OCI-M2 (cell line): ENCODE data around the gene SLC27A4.
"Not testable (repeated sequence)": the region's sequence is repeated elsewhere in the genome, so short reads cannot be mapped to it uniquely, and the experiment has no call there.

ENCODE experiments used
- DNase-seq: peaks from one replicate; lab custom pipeline; 2025; ENCODE audit not compliant: unreplicated experiment; lab: John Stamatoyannopoulos, UW

SLC27A4 gene

GRCh38 chr9:128323791-128324190, 16.5 kb upstream of the SLC27A4 start:
- DNase-seq = no peak

DNA sequence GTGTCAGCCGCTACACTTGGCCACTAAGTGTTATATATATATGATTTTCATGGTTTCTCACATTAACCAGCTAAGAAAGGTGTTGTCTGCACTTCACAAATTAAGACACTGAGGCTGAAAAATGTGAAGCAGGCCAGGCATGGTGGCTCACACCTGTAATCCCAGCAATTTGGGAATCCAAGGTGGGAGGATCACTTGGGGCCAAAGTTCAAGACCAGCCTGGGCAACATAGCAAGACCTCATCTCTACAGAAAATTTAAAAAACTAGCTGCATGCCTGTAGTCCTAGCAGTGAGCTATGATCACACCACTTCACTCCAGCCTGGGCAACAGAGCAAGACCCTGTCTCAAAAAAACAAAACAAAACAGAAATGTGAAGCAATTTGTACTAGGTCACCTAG, 15.9 kb upstream of the SLC27A4 start:
- DNase-seq = no peak

DNA sequence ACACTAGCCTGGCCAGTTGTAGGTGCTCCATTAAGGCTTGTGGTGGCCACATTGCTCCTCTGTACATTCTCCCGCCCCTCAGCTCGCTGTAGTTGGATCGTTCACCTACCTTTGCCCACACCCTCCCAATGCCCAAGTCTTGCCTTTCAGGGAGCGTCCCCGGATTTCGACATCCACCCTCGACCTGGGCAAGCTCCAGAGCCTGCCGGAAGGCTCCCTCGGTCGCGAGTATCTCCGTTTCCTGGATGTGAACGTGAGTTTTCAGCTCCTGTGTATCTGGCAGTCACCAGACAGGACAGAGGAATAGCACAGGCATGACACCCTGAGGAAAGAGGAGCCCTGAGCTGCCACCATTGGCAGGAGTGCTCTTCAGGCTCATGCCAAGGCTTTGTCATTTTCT, 14.7 kb upstream of the SLC27A4 start:
- DNase-seq = no peak

GRCh38 chr9:128333451-128333869, 6.9 kb upstream of the SLC27A4 start:
- DNase-seq = no peak

GRCh38 chr9:128335161-128335560, 5.2 kb upstream of the SLC27A4 start:
- no peak for DNase-seq

GRCh38 chr9:128335914-128336313, 4.4 kb upstream of the SLC27A4 start:
- no peak for DNase-seq

GRCh38 chr9:128337936-128338335, 2.4 kb upstream of the SLC27A4 start:
- no peak for DNase-seq

- not testable (repeated sequence) for DNase-seq
Measured at GRCh38 chr9:128338852-128339614, 1.3 kb upstream of the SLC27A4 start.

GRCh38 chr9:128340691-128341434, 536 bp downstream of the SLC27A4 start:
- no peak for DNase-seq

GRCh38 chr9:128341435-128341849, 1.1 kb downstream of the SLC27A4 start:
- peak; percentile 36 for DNase-seq

GRCh38 chr9:128342971-128343680, 2.8 kb downstream of the SLC27A4 start:
- DNase-seq = no peak

GRCh38 chr9:128343855-128344254, 3.5 kb downstream of the SLC27A4 start:
- DNase-seq = no peak

GRCh38 chr9:128344931-128345605, 4.7 kb downstream of the SLC27A4 start:
- DNase-seq = no peak

DNA sequence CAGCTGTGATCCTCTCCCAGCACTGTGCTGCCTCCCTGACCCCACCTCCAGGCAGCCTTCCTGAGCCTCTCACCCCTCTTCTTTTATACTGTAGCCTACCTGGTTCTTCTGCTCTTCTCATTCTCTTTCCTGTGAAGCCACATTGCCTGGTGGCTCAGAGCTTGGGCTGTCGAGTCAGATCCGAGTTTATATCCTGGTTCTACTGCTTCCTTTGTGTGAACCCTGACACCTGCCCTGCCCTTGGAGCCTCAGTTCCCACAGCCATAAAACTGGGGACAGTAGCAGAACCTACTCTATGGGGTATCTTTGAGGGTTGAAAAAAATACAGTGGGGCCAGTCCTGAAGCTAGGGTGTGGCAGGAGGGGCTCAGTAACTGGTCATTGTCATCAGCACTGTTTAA, 8.8 kb downstream of the SLC27A4 start:
- DNase-seq = no peak

GRCh38 chr9:128349772-128350171, 9.4 kb downstream of the SLC27A4 start:
- no peak for DNase-seq

GRCh38 chr9:128355451-128355850, 15.1 kb downstream of the SLC27A4 start:
- DNase-seq = no peak

- DNase-seq = no peak
Measured at GRCh38 chr9:128358090-128358489, 17.8 kb downstream of the SLC27A4 start.

GRCh38 chr9:128358861-128359260, 18.5 kb downstream of the SLC27A4 start:
- no peak for DNase-seq

DNA sequence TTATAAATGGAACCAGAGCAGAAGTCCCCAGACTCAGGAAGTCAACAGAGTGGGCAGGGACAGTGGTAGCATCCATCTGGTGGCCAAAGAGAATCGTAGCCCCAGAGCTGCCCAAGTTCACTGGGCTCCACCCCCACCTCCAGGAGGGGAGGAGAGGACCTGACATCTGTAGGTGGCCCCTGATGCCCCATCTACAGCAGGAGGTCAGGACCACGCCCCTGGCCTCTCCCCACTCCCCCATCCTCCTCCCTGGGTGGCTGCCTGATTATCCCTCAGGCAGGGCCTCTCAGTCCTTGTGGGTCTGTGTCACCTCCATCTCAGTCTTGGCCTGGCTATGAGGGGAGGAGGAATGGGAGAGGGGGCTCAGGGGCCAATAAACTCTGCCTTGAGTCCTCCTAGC, 20.5 kb downstream of the SLC27A4 start:
- DNase-seq = no peak

- DNase-seq = no peak
Measured at GRCh38 chr9:128361296-128361985, 21.1 kb downstream of the SLC27A4 start.
